HepG2 (cell line): Measurements from ENCODE around the gene NCOA7. TPM values are rescaled to one million over a fixed set of nuclear protein-coding genes. Genes with fewer than 3 reads are reported as not detected.

ENCODE experiments used
- BCL3 ChIP-seq: sonication (generic); formaldehyde crosslinking; IDR thresholded peaks from 2 replicates; pipeline ENCODE4 v1.5.1; 2020; ENCODE audit warnings: mild to moderate bottlenecking, missing genetic modification reagents, moderate library complexity
- CREB1 ChIP-seq, 2 experiments: fragments of 450-650 bp in 1 of 2; IDR thresholded peaks; 2 replicates each; pipeline ENCODE4 v1.6.1; 2016 to 2017; ENCODE audit warnings: control low read depth in 1 of 2, mild to moderate bottlenecking in 1 of 2, missing compliant biosample characterization in 1 of 2, missing genetic modification characterization in 1 of 2
- DMTF1 ChIP-seq: sonication (generic); formaldehyde crosslinking; IDR thresholded peaks from 2 replicates; pipeline ENCODE4 v1.4.0; 2020; ENCODE audit warnings: mild to moderate bottlenecking, missing genetic modification reagents
- ETV6 ChIP-seq: sonication (generic); formaldehyde crosslinking; conservative IDR thresholded peaks from 2 replicates; pipeline ENCODE4 v1.4.0; 2020; ENCODE audit warnings: missing genetic modification reagents
- EZH2 ChIP-seq: conservative IDR thresholded peaks from 2 replicates; pipeline ENCODE4 v1.6.1; 2012; ENCODE audit warnings: mild to moderate bottlenecking, low read depth, low read length, moderate library complexity
- GABPB1 ChIP-seq: IDR thresholded peaks from 2 replicates; pipeline ENCODE4 v1.6.1; 2016; ENCODE audit warnings: mild to moderate bottlenecking, missing genetic modification reagents, moderate library complexity, missing compliant biosample characterization
- GPBP1L1 ChIP-seq: sonication (generic); formaldehyde crosslinking; IDR thresholded peaks from 2 replicates; pipeline ENCODE4 v1.5.0; 2020; ENCODE audit warnings: mild to moderate bottlenecking, missing genetic modification reagents
- KLF13 ChIP-seq: sonication (generic); formaldehyde crosslinking; IDR thresholded peaks from 2 replicates; pipeline ENCODE4 v1.4.0; 2020; ENCODE audit warnings: mild to moderate bottlenecking, missing genetic modification reagents
- MYC ChIP-seq: sonication (generic); formaldehyde crosslinking; IDR thresholded peaks from 2 replicates; pipeline ENCODE4 v1.9.0; 2021; ENCODE audit warnings: missing genetic modification reagents, borderline replicate concordance
- PBX3 ChIP-seq: sonication (generic); formaldehyde crosslinking; IDR thresholded peaks from 2 replicates; pipeline ENCODE4 v1.8.1; 2023; ENCODE audit warnings: missing genetic modification reagents, inconsistent platforms, borderline replicate concordance
- TOPORS ChIP-seq: sonication (generic); formaldehyde crosslinking; IDR thresholded peaks from 2 replicates; pipeline ENCODE4 v1.8.0; 2023; ENCODE audit warnings: mild to moderate bottlenecking, missing genetic modification reagents
- ZBTB7B ChIP-seq: sonication (generic); formaldehyde crosslinking; IDR thresholded peaks from 2 replicates; pipeline ENCODE4 v1.4.0; 2020; ENCODE audit warnings: missing genetic modification reagents
- ZMYM4 ChIP-seq: sonication (generic); formaldehyde crosslinking; IDR thresholded peaks from 2 replicates; pipeline ENCODE4 v1.8.1; 2023; ENCODE audit warnings: mild to moderate bottlenecking, missing genetic modification reagents
- ZNF510 ChIP-seq: sonication (generic); formaldehyde crosslinking; IDR thresholded peaks from 2 replicates; pipeline ENCODE4 v1.4.0; 2020; ENCODE audit warnings: low read depth, mild to moderate bottlenecking, missing genetic modification reagents
- ZNF605 ChIP-seq: sonication (generic); formaldehyde crosslinking; IDR thresholded peaks from 2 replicates; pipeline ENCODE4 v1.8.0; 2022; ENCODE audit warnings: mild to moderate bottlenecking, missing genetic modification reagents
- ZNF616 ChIP-seq: sonication (generic); formaldehyde crosslinking; IDR thresholded peaks from 2 replicates; pipeline ENCODE4 v1.5.0; 2020; ENCODE audit warnings: low read depth, mild to moderate bottlenecking, missing genetic modification reagents
- ZNF761 ChIP-seq: sonication (generic); formaldehyde crosslinking; conservative IDR thresholded peaks from 2 replicates; pipeline ENCODE4 v1.4.0; 2020; ENCODE audit warnings: mild to moderate bottlenecking, missing genetic modification reagents
- polyA plus RNA-seq, 8 experiments: library from polyadenylated mRNA; depleted of rRNA in 3 of 8; stranded (reverse) in 7 of 8; unstranded in 1 of 8; fragments of >200 nt; fragmentation: Illumina TruSeq in 4 of 8; extraction: Trizol in 4 of 8; gene quantifications; 2 replicates each; pipeline versions ENCODE4 v1.2.1 to v1.2.3, GENCODE V29; 2011 to 2016; ENCODE audit warnings: low read depth in 4 of 8, missing spikeins in 1 of 8, mixed read lengths in 1 of 8; ENCODE audit not compliant: insufficient read depth in 1 of 8
- total RNA-seq, 5 experiments: library from RNA; depleted of rRNA; stranded (reverse); fragments of >200 nt; fragmentation: Illumina TruSeq; extraction: Trizol; gene quantifications; 2 replicates each; pipeline ENCODE4 v1.2.3, GENCODE V29; 2016; ENCODE audit warnings: low read depth in 1 of 5

The NCOA7 gene
- total and polyA plus RNA-seq, 2 of the 13 experiments (the other 11 are each of a cell fraction or from before 2014, with no cell fraction given): 13.6 to 20.8 TPM

GRCh38 chr6:125790358-125791150 is at the start of gene NCOA7 (continued):
- no peak for TF ChIP-seq ZNF605 (CRISPR knock-in tag)
- TF ChIP-seq GPBP1L1 (CRISPR knock-in tag): no peak
- TF ChIP-seq GABPB1 (CRISPR knock-in tag): peak; percentile 71
- TF ChIP-seq TOPORS (CRISPR knock-in tag): peak; percentile 51; the same call in 1 of the 2 replicates
- peak; percentile 70; the same call in 1 of the 2 replicates for TF ChIP-seq ZMYM4 (CRISPR knock-in tag)
- TF ChIP-seq ZNF761: no peak; the same call in 1 of the 2 replicates
- TF ChIP-seq EZH2: no peak
- TF ChIP-seq PBX3: 0 out of 2 replicates have a peak, but pooled peaks have one; percentile 18
- TF ChIP-seq DMTF1 (CRISPR knock-in tag): no peak
- TF ChIP-seq ZNF510: 0 out of 2 replicates have a peak, but pooled peaks have one; percentile 15
- TF ChIP-seq ETV6 (CRISPR knock-in tag): peak; percentile 59; the same call in 1 of the 2 replicates
- peak; percentile 75; the same call in 1 of the 2 replicates for TF ChIP-seq MYC (CRISPR knock-in tag)
- TF ChIP-seq CREB1 (IDR thresholded peaks at IDR 0.05): no peak
- TF ChIP-seq CREB1 (CRISPR knock-in tag; IDR thresholded peaks at IDR 0.05): no peak
- peak; percentile 59 for TF ChIP-seq ZBTB7B (CRISPR knock-in tag)
- TF ChIP-seq ZNF616 (CRISPR knock-in tag): peak; percentile 67; the same call in 1 of the 2 replicates
- 0 out of 2 replicates have a peak, but pooled peaks have one; percentile 10 for TF ChIP-seq KLF13 (CRISPR knock-in tag)
- TF ChIP-seq BCL3 (CRISPR knock-in tag): peak; percentile 84
